SK-N-DZ (cell line): ENCODE results near the gene CDX2.
"Not testable (repeated sequence)": the region's sequence is repeated elsewhere in the genome, so short reads cannot be mapped to it uniquely, and the experiment has no call there.

ENCODE experiments used
- DNase-seq: peaks from one replicate; pipeline ENCODE4 v3.0.0-alpha.2; 2015; ENCODE audit warnings: low spot score

The CDX2 gene

GRCh38 chr13:27965740-27966640 lies 3.1 kb downstream of the CDX2 start:
- DNase-seq = no peak

DNA sequence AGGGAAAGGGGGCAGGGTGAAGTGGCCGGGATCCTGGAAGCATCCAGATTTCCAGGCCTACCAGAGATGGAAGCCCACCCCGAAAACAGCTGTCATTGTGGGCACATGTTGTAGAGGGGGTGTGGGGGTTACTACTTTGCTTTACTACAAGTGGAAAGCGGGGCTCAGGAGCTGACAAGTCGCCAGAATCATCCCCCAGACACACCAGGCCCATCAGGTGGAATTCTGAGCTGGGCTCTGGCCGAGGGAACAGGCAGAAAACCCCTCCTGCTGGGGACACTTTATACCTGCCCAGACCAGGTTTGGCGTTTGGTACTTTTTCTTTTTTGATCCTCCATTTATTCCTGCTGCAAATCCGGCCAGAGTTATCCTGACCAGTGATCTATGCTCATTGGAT lies 3.8 kb downstream of the CDX2 start:
- no peak for DNase-seq

DNA sequence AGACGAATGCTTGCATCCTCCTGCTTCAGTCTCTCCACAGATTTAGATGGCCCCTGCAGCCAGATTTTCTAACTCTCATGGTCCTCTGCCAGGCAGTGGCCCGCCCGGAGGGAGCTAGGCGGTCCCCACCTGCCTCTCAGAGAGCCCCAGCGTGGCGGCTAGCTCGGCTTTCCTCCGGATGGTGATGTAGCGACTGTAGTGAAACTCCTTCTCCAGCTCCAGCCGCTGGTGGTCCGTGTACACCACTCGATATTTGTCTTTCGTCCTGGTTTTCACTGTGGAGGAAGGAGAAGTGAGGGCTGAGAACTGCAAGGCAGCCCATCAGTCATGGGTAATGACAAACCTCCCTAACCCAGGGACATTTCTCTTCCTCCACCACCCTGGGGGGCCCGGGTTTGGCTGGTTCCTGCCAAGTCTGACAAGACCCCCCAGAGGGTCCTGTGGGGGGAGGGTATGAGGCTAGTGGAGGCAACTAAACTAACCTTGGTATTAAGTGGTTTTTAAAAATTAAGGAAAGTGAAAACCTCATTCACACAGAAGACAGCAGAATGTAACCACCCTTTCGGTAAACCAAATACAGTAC lies 4.3 kb downstream of the CDX2 start:
- no peak for DNase-seq

- not testable (repeated sequence) for DNase-seq
Measured at GRCh38 chr13:27964206-27964605, 4.9 kb downstream of the CDX2 start.

DNA sequence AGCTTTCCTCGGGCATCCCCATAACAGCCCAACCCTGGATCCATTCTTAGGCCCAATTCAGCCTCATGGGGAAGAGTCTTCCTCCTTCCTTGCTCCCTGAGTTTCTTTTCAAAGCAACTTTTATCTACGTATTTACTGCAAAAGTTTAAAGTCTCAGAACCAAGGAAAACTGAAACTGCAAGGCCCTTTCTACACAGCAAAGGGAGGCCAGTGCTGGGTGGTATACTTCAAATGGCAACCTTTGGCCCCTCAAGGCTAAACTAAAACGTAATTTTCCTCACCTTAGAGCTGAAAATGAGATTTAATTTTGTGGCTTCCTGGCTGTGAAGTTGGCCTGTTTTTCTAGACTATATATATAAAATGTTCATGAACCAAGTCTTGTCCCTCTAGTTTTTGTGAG lies 5.6 kb downstream of the CDX2 start:
- no peak for DNase-seq

DNA sequence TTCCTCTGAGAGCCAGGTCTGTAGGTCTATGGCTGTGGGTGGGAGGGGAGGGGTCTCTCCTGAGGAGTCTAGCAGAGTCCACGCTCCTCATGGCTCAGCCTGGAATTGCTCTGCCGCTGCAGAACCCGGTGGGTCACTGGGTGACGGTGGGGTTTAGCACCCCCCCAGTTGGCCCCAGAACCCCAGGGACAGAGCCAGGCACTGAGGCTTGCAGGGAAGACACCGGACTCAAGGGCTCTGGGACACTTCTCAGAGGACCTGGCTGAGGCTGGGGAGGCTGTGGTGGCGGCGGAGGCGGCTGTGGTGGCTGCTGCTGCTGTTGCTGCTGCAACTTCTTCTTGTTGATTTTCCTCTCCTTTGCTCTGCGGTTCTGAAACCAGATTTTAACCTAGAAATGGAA lies 6.1 kb downstream of the CDX2 start:
- DNase-seq = no peak

DNA sequence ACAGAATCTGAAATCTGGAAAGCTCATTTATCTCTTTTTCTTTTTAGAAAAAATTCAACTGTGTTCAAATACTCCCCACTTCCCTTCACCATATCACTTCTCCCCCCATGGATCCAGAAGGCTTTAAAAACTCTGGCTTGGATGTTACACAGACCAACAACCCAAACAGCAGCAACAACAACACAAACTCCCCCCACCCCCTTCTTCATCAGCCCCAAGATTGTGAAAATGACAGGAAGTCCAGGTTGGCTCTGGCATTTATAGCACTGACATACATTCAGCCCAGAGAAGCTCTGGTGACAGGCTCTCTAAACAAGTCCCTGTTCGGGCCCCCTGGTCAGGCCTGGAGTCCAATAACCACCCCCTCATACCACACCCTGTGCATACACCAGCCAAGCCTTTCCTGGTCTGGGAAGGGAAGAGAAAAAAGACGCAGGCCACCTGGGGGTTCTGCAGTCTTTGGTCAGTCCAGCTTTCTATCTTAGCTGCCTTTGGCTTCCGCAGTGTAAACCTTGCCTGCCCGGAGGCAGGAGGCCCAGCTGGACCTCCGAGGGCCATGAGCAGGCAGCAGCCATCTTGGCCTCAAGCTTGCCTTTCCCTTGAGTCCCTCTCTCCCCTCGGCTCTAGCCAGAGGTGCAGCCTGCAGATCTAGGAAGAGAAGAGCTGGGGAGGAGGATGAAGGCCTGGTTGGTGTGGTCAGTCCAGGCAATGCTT lies 6.8 kb downstream of the CDX2 start:
- no peak for DNase-seq

- DNase-seq = no peak
Measured at GRCh38 chr13:27961227-27962085, 7.7 kb downstream of the CDX2 start.

DNA sequence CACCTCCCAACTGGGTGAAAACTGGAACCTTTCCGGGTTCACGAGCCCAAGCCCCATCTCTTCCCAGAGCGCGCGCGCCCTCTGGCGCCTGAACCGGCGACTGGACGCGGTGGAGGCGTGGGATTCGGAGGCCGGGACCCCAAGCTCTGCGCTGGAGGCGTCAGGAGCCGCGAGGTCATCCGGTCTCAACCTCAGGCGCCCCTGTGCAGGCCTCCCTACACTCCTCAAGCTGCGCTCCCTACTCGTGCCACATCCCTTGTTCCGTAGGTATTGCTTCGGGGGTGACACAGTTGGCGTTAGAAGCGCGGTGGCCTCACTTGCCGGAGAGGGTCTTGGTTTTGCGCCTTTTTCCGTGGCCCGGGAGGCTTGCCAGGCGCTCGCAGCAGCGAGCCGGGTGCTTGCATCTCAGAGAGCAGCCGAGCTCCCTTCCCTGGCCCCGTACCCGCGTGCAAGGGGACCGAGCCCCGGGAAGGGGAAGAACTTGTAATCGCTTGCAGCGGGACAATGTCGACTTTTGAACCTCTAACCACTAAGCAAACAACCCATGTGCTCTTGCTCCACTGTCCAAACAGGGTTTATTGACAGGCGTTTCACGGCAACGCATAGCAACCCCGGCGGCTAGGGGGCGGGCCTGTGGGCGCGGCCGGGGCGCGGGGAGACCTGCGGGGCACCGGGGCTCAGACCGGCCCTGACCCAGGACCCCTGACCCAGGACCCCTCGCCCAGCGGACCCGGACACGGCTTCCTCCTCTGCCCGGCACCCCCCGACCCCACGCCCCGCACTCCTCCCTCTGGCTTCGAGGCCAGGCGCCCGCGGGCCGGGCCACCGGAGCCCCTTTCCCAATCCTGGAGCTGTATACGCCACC lies 8.5 kb downstream of the CDX2 start:
- DNase-seq = no peak

GRCh38 chr13:27959976-27960361 lies 9.1 kb downstream of the CDX2 start:
- no peak for DNase-seq

DNA sequence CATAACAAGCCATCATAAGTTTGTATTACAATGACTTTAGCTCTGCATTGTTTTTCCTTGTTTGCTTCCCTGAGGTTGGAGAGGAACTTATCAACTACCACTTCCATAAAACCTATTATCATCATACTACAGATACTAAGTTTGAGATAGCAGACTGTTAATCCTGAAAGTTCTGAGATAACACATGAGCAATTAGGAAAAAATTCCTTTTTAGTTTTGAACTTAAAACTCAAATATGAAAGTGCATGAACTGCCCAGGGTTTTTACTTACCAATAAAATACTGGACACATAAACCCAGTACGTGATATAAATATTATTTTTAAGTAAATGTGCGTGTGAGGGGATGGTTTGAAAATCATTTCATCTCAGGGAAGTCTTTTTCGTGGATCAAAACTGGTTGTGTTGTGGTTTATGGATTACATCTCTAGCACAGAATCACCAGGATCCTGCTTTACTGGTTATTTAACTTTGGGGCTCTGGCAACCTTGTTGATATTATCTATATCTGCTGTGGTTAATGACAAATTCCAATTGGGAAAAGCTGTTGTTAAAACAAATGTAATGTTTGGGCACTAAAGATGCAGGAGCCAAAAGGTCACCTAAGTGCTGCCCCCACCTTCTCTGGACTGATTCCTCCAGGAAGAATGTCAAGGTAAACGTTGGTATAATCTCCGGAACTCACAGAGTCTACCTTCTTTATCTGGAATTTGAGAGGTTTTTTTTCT lies 12.4 kb downstream of the CDX2 start:
- no peak for DNase-seq

DNA sequence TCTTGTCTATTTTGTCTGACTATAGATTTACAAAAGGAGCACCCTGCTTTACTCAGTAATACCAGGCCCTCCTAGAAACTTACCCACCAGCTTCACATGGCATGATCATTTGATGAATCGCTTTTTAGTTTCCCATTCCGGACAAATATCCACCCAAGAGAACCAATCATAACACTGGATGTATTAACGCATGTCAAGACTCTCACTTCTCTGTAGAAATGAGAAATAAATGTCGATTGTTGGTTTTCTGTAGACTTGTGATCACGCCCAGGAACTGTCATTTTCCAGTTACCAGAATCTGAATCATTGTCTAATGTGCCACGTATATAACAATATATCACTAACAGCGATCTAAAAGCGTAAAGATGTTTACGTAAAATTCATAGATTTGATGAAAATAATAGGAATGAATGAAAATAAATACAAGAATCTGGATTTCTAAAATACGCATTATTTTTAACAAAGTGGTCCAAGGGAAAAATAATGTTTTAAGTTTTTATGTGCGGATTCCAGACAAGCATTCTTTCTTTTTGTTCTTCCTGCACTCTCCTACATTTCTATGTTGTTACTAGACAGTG lies 14.0 kb downstream of the CDX2 start:
- no peak for DNase-seq

- no peak for DNase-seq
Measured at GRCh38 chr13:27954406-27954851, 14.7 kb downstream of the CDX2 start.

DNA sequence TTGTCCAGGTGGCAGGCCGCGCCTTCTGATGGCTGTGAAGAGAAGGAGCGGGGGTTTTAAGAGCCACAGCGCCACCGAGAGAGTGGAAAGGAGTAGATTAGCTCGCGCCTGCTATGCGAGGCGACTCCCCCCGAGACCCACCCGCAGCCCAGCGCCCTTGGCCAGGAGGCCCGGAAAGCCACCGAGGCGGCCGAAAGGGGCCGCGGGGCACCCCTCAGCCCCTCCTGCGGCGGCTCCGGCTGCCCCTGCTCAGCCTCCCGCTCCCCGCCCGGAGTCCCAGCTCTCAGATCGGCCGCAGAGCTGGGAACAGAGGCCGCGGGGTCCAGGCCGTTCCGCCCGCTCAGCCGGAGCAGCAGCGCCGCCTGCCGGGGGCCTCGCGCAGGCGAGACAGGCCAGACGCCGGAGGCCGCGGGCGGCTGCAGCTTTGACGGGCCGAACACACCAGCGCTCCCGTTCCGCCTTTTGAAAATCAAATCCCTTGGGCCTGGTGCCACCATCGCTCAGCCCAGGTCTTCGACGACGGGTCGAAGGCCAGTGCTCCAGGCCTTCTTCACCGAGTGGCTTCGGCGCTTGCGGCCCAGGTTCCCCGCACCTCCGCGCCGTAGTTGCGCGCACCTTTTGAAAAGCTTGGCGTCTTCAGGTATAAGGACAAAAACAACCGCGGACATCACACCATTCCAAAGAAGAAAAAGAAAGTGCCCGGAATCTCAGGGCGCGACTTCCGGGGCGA lies 15.3 kb downstream of the CDX2 start:
- DNase-seq = peak; percentile 22

GRCh38 chr13:27952876-27953675 lies 16.0 kb downstream of the CDX2 start:
- no peak for DNase-seq

DNA sequence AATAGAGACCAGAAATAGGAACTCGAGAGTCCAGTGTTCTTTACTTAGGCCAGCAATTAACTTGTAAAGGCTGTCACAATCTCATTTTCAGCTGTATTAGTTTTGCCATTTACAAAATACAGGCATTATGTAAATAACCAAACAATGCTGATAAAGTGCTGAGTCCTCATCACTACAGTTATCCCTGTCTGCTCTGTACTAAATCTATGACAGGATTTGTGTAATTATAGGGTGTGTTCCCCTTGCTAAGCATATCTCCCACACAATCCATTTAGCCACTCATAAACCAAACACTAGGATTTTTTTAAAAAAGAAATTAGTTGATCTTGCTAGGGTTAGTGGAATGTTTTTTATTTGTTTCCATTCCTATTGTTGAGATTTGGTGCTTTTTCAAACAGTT lies 26.1 kb downstream of the CDX2 start:
- DNase-seq = no peak

DNA sequence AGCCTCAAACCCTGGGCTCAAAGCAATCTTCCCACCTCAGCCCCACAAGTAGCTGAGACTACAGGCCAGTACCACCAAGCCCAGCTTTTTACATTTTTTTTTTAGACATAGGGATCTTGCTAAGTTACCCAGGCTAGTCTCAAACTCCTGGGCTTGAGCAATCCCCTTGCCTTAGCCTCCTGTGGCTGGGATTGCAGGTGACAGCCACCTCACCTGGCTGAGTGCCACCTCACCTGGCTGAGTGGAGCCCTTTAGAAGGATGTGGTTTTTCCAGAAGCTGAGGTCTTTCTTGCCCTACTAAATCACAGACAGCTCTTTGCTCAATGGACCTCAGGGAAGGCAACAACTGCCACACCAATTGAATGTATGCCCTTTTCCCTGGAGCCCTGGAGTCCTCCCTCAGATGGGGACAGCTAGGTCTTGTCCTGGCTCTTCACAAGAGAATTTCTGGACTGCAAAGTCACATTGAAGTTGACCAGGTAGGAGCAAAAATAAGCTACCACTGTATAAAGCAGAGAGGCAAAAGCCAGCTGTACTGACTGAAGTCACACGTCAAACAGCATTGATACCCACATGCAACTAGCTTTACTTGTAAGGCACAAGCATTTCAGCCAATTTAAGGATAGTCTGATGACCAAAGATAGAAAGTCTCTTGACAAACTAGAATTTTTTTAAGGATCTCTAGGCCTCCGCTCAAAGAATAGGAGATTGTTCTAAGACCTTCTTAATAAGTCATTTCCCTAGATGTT lies 35.4 kb downstream of the CDX2 start:
- no peak for DNase-seq
